Spleen (tissue), 7 donors: ENCODE measurements around the gene NPPB.

Experiments
- CTCF ChIP-seq, 11 experiments: fragments of 200-600 bp in 7 of 11; fragments of 450-650 bp in 4 of 11; sonication (generic) in 4 of 11; IDR thresholded peaks in 8 of 11; conservative IDR thresholded peaks in 3 of 11; 1 replicate in 7 of 11; 2 replicates in 4 of 11; pipeline versions ENCODE4 v1.4.0 to v1.8.0; 2016 to 2021; ENCODE audit warnings: antibody characterized with exemption in 11 of 11, inconsistent platforms in 4 of 11, mild to moderate bottlenecking in 1 of 11
- POLR2A ChIP-seq, 3 donors: fragments of 450-650 bp; IDR thresholded peaks; one replicate each; pipeline ENCODE4 v1.5.1; 2017; ENCODE audit warnings: antibody characterized with exemption in 3 of 3, mild to moderate bottlenecking in 1 of 3
- POLR2AphosphoS5 ChIP-seq, 3 donors: sonication (generic); formaldehyde crosslinking; IDR thresholded peaks; one replicate each; pipeline ENCODE4 v1.5.1; 2017; ENCODE audit warnings: antibody characterized with exemption in 3 of 3
- donor health status: DM: no; HTN: no; CAD: no; lungs with moderate emphysema.
- donor health status: DM: no; HTN: no; CAD: no.
- donor health status: DM: no; HTN: no; CAD: no.

GRCh38 chr1:11848373-11848700, 10.4 kb downstream of the NPPB start:
- TF ChIP-seq CTCF (IDR thresholded peaks at IDR 0.05 in 8 of 11, conservative IDR thresholded peaks at IDR 0.05 in 3 of 11) (no peak), POLR2AphosphoS5 (IDR thresholded peaks at IDR 0.05) (no peak), POLR2A (IDR thresholded peaks at IDR 0.05) (no peak)
